Measurements from ENCODE around the gene MAGEA4.

GRCh38 chrX:151970661-151971060 is 58.0 kb downstream of the MAGEA4 start:
- TF ChIP-seq, protein P1, sequence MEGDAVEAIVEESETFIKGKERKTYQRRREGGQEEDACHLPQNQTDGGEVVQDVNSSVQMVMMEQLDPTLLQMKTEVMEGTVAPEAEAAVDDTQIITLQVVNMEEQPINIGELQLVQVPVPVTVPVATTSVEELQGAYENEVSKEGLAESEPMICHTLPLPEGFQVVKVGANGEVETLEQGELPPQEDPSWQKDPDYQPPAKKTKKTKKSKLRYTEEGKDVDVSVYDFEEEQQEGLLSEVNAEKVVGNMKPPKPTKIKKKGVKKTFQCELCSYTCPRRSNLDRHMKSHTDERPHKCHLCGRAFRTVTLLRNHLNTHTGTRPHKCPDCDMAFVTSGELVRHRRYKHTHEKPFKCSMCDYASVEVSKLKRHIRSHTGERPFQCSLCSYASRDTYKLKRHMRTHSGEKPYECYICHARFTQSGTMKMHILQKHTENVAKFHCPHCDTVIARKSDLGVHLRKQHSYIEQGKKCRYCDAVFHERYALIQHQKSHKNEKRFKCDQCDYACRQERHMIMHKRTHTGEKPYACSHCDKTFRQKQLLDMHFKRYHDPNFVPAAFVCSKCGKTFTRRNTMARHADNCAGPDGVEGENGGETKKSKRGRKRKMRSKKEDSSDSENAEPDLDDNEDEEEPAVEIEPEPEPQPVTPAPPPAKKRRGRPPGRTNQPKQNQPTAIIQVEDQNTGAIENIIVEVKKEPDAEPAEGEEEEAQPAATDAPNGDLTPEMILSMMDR (IDR thresholded peaks at IDR 0.05; ENCODE audit: low read length): no peak
- TF ChIP-seq EZH2 (optimal IDR thresholded peaks at IDR 0.05; ENCODE audit: low read depth, low read length) (no peak), EZH2phosphoT487 (IDR thresholded peaks at IDR 0.05; ENCODE audit: low read length) (no peak)

Data from MM.1S (cell line).